Tibial nerve (tissue), 4 donors: ENCODE measurements around the gene SHF. TPM values are rescaled to one million over a fixed set of nuclear protein-coding genes. Genes with fewer than 3 reads are reported as not detected.

ENCODE experiments used
- DNase-seq, 2 donors: peaks; one replicate each; pipeline ENCODE4 v3.0.0-alpha.2; 2019; ENCODE audit warnings: low spot score in 2 of 2
- H3K27ac ChIP-seq, 4 donors: fragments of 200-600 bp; sonication (generic) in 3 of 4; one replicate each; pipeline ENCODE4 v1.5.1; 2017 to 2019; ENCODE audit warnings: mild to moderate bottlenecking in 1 of 4
- H3K27me3 ChIP-seq, 2 donors: fragments of 200-600 bp; sonication (generic) in 1 of 2; one replicate each; pipeline versions ENCODE4 v1.5.1 to v1.6.0; 2017 to 2019
- H3K36me3 ChIP-seq, 3 donors: fragments of 200-600 bp; sonication (generic); one replicate each; pipeline ENCODE4 v1.5.1; 2018 to 2019
- H3K4me1 ChIP-seq, 4 donors: fragments of 200-600 bp; sonication (generic) in 3 of 4; one replicate each; pipeline ENCODE4 v1.5.1; 2017 to 2019
- H3K4me3 ChIP-seq, 4 donors: fragments of 200-600 bp; sonication (generic) in 3 of 4; one replicate each; pipeline ENCODE4 v1.5.1; 2017 to 2019; ENCODE audit warnings: mild to moderate bottlenecking in 1 of 4, moderate library complexity in 1 of 4
- H3K9me3 ChIP-seq, 4 donors: fragments of 200-600 bp; sonication (generic) in 3 of 4; one replicate each; pipeline ENCODE4 v1.5.1; 2017 to 2019
- CTCF ChIP-seq, 5 experiments: fragments of 200-600 bp in 3 of 5; fragments of 450-650 bp in 2 of 5; sonication (generic) in 3 of 5; IDR thresholded peaks; one replicate each; pipeline ENCODE4 v1.5.1; 2016 to 2019; ENCODE audit warnings: antibody characterized with exemption in 5 of 5, mild to moderate bottlenecking in 3 of 5, moderate library complexity in 2 of 5
- EP300 ChIP-seq, 2 donors: sonication (generic); formaldehyde crosslinking; IDR thresholded peaks; one replicate each; pipeline ENCODE4 v1.6.1; 2017; ENCODE audit warnings: antibody characterized with exemption in 2 of 2, mild to moderate bottlenecking in 1 of 2
- POLR2A ChIP-seq, 2 donors: fragments of 450-650 bp; IDR thresholded peaks; one replicate each; pipeline ENCODE4 v1.6.1; 2017; ENCODE audit warnings: antibody characterized with exemption in 2 of 2, mild to moderate bottlenecking in 2 of 2, moderate library complexity in 2 of 2
- WGBS, 2 donors: methylation state at CpG; one replicate each; pipeline ENCODE4 v1.1.5; 2018; 5-methylcytosine and 5-hydroxymethylcytosine counted together
- total RNA-seq, 4 donors: library from RNA; depleted of rRNA; stranded (reverse); fragments of >200 nt; gene quantifications; one replicate each; pipeline ENCODE4 v1.1.0, GENCODE V29; 2016

SHF gene
- total RNA-seq, 4 donors from 2014 or later: 18.8 to 36.6 (median 25.5) TPM

GRCh38 chr15:45148076-45149059 is 39.4 kb downstream of the SHF start:
- no peak for DNase-seq

GRCh38 chr15:45147606-45148005 is 40.2 kb downstream of the SHF start:
- no peak for DNase-seq
- TF ChIP-seq CTCF (IDR thresholded peaks at IDR 0.05) (no peak), POLR2A (IDR thresholded peaks at IDR 0.05) (no peak), EP300 (IDR thresholded peaks at IDR 0.05) (no peak)
- 93 to 95% methylated on average over 7 of the region's 7 CpGs for WGBS, 2 donors
- Histone ChIP-seq H3K36me3 (peaks cover 0 to 43% (median 0%) of the 10 kb centered on the region in 3 donors), H3K27me3 (no peaks in the 10 kb centered on the region), H3K27ac (no peak overlapping the region), H3K4me1 (no peaks in the 10 kb centered on the region), H3K9me3 (no peaks in the 10 kb centered on the region), H3K4me3 (no peak overlapping the region)

More at GRCh38 chr15:45148076-45149059, 39.4 kb downstream of the SHF start:
- 79% methylated on average over 12 of the region's 12 CpGs for WGBS, 2 donors
- H3K4me3 ChIP-seq: no peak overlapping the region
- peaks cover 0 to 39% (median 0%) of the 10 kb centered on the region in 3 donors for H3K36me3 ChIP-seq
- H3K4me1 ChIP-seq: no peaks in the 10 kb centered on the region
- no peak overlapping the region for H3K27ac ChIP-seq
- H3K9me3 ChIP-seq: no peaks in the 10 kb centered on the region
- no peaks in the 10 kb centered on the region for H3K27me3 ChIP-seq
- no peak for TF ChIP-seq CTCF (IDR thresholded peaks at IDR 0.05)
- TF ChIP-seq EP300 (IDR thresholded peaks at IDR 0.05): no peak
- no peak for TF ChIP-seq POLR2A (IDR thresholded peaks at IDR 0.05)

GRCh38 chr15:45146405-45146804 is 41.4 kb downstream of the SHF start:
- Histone ChIP-seq H3K9me3 (no peaks in the 10 kb centered on the region), H3K27ac (no peak overlapping the region), H3K27me3 (no peaks in the 10 kb centered on the region), H3K4me1 (no peaks in the 10 kb centered on the region), H3K36me3 (peaks cover 0 to 34% (median 0%) of the 10 kb centered on the region in 3 donors), H3K4me3 (no peak overlapping the region)
- DNase-seq: no peak
- TF ChIP-seq EP300 (IDR thresholded peaks at IDR 0.05): no peak
- TF ChIP-seq POLR2A (IDR thresholded peaks at IDR 0.05): no peak
- TF ChIP-seq CTCF (IDR thresholded peaks at IDR 0.05): no peak
- 88 to 89% methylated on average over 4 of the region's 4 CpGs for WGBS, 2 donors

DNA sequence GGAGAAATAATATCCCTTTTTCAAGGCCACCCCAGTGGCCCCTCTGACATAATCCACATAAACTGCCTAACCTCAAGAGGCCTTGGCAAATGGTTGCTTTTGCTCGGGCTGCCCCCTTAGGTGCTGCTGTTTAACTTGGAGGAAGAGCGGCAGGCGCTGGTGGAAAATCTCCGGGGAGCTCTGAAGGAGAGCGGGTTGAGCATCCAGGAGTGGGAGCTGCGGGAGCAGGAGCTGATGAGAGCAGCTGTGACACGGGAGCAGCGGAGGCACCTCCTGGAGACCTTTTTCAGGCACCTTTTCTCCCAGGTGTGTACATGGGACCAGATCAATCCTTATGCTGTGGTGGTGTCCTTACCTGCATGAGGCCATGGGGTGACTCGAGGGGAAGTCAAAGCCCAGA is 43.0 kb downstream of the SHF start:
- 72 to 74% methylated on average over 9 of the region's 9 CpGs for WGBS, 2 donors
- no peak for DNase-seq

More for the DNA sequence above, 43.0 kb downstream of the SHF start:
- Histone ChIP-seq H3K9me3 (no peaks in the 10 kb centered on the region), H3K4me1 (no peaks in the 10 kb centered on the region), H3K27me3 (no peaks in the 10 kb centered on the region), H3K27ac (no peak overlapping the region), H3K4me3 (no peak overlapping the region), H3K36me3 (peaks cover 0 to 35% (median 0%) of the 10 kb centered on the region in 3 donors)
- TF ChIP-seq CTCF (IDR thresholded peaks at IDR 0.05) (no peak), EP300 (IDR thresholded peaks at IDR 0.05) (no peak), POLR2A (IDR thresholded peaks at IDR 0.05) (no peak)
